ENCODE results near the gene ARSD.

DNA sequence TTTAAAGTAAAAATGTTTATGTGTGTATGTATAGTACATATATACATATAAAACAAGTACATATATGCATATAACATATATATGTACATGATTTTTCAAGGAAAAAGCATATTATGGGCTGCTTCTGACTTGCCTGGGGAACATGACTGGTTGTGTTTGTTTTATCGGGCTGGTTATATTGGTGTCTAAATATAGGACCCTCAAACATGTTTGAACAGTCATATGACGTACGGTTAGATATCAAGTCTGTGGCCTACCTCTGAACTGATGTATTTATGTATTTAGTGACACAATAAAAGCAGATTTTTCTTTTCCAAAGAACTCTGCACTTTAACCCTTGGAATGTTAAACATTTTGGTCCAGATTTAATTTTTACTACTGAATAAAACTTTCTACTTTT lies 37.9 kb upstream of the ARSD start:
- TF ChIP-seq, protein P1, sequence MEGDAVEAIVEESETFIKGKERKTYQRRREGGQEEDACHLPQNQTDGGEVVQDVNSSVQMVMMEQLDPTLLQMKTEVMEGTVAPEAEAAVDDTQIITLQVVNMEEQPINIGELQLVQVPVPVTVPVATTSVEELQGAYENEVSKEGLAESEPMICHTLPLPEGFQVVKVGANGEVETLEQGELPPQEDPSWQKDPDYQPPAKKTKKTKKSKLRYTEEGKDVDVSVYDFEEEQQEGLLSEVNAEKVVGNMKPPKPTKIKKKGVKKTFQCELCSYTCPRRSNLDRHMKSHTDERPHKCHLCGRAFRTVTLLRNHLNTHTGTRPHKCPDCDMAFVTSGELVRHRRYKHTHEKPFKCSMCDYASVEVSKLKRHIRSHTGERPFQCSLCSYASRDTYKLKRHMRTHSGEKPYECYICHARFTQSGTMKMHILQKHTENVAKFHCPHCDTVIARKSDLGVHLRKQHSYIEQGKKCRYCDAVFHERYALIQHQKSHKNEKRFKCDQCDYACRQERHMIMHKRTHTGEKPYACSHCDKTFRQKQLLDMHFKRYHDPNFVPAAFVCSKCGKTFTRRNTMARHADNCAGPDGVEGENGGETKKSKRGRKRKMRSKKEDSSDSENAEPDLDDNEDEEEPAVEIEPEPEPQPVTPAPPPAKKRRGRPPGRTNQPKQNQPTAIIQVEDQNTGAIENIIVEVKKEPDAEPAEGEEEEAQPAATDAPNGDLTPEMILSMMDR (IDR thresholded peaks at IDR 0.05): no peak
- no peak for TF ChIP-seq POLR2A (IDR thresholded peaks at IDR 0.05)
